ENCODE data around the gene GAL3ST2.

GAL3ST2 gene

DNA sequence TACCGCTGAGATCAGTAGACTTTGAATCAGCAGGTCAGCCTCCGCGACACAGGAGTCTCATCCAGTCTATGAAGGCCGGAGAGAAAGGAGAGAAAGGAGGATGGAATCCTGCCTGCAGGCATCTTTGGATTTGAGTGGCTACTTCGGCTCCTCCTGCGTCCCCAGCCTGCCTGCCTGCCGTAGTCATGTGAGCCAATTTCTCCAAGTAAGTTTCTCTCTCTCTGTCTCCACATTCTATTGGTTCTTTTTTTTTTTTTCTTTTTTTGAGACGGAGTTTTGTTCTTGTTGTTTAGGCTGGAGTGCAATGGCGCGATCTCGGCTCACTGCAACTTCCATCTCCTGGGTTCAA, 65.4 kb downstream of the GAL3ST2 start:
- Histone ChIP-seq H3K27me3 (no peaks in the 10 kb centered on the region), H3K36me3 (no peaks in the 10 kb centered on the region), H3K4me3 (ENCODE audit: low read depth, low read length) (no peak overlapping the region), H3K9me3 (no peaks in the 10 kb centered on the region), H3K4me1 (no peaks in the 10 kb centered on the region; the same call in 1 of the 2 replicates)
- TF ChIP-seq, protein P1, sequence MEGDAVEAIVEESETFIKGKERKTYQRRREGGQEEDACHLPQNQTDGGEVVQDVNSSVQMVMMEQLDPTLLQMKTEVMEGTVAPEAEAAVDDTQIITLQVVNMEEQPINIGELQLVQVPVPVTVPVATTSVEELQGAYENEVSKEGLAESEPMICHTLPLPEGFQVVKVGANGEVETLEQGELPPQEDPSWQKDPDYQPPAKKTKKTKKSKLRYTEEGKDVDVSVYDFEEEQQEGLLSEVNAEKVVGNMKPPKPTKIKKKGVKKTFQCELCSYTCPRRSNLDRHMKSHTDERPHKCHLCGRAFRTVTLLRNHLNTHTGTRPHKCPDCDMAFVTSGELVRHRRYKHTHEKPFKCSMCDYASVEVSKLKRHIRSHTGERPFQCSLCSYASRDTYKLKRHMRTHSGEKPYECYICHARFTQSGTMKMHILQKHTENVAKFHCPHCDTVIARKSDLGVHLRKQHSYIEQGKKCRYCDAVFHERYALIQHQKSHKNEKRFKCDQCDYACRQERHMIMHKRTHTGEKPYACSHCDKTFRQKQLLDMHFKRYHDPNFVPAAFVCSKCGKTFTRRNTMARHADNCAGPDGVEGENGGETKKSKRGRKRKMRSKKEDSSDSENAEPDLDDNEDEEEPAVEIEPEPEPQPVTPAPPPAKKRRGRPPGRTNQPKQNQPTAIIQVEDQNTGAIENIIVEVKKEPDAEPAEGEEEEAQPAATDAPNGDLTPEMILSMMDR (IDR thresholded peaks at IDR 0.05; ENCODE audit: low read depth, low read length) = no peak
- DNase-seq = no peak

DNA sequence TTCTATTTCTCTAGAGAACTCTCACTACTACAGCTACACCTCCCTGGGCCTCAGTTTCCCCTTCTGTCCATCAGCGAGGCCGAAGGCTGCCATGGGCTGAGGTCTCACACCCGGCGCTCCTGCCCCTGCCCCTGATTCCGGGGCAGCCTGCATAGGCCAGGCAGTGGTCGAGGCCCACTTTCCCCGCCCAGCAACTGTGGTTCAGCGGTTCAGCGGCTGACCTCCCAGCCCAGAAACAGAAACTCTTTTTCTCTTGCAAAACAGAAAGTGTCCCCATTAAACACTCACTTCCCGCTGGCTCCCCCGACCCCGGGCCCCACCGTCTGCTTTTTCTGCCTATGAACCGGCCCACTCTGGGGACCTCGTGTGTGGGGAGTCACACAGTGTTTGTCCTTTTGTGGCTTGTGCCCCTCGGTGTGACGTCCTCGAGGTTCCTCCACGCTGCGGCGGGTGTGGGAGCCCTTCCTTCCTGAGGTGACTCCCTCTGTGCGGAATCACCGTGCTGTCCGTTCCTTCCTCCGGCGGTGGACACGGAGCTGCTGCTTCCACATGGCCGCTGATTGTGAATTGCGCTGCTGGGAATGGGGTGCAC, 66.1 kb downstream of the GAL3ST2 start:
- DNase-seq = peak; percentile 11
- no peaks in the 10 kb centered on the region for H3K27me3 ChIP-seq
- H3K9me3 ChIP-seq = no peaks in the 10 kb centered on the region
- no peaks in the 10 kb centered on the region for H3K36me3 ChIP-seq
- no peak overlapping the region for H3K4me3 ChIP-seq (ENCODE audit: low read depth, low read length)
- TF ChIP-seq, protein P1 (IDR thresholded peaks at IDR 0.05; ENCODE audit: low read depth, low read length) = no peak
- H3K4me1 ChIP-seq = no peaks in the 10 kb centered on the region; the same call in 1 of the 2 replicates

DNA sequence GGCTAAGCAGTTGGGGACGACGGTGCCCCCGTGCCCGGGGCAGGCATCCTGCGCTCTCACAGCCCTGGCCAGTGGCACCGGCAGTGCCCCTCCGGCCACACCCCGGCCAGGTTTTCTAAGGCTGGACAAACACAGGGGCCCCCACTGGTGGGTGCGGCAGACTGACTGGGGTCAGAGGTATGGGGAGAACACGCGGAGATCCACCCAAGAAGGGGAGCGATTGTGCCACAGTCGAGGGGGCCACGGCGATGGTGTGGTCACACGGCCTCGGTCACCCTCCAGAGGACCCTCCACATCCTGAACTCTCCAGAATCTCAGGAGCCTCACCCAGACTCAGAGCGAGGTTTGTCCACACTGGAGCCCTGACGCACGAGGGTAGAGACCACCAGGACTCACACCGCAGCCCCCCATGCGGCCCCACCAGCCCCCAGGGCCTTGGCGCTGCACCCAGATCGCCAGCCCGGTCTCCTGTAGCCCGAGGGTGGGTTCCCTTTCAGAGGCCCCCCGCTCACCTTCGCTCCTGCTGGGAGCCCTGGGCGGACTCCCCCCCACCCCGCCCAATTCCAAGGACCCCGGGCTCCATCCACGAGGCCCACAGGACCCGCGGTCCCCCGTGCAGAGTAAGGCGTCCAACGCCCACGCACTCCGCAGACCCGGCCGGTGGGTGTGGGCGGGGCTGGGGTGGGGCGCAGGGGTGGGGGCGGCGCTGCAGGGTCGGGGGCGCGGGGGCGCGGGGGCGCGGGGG, 66.9 kb downstream of the GAL3ST2 start:
- H3K9me3 ChIP-seq = no peaks in the 10 kb centered on the region
- H3K4me3 ChIP-seq (ENCODE audit: low read depth, low read length) = no peak overlapping the region
- H3K4me1 ChIP-seq = no peaks in the 10 kb centered on the region; the same call in 1 of the 2 replicates
- DNase-seq = peak; percentile 10
- no peaks in the 10 kb centered on the region for H3K36me3 ChIP-seq
- TF ChIP-seq, protein P1 (IDR thresholded peaks at IDR 0.05; ENCODE audit: low read depth, low read length) = no peak
- no peaks in the 10 kb centered on the region for H3K27me3 ChIP-seq

DNA sequence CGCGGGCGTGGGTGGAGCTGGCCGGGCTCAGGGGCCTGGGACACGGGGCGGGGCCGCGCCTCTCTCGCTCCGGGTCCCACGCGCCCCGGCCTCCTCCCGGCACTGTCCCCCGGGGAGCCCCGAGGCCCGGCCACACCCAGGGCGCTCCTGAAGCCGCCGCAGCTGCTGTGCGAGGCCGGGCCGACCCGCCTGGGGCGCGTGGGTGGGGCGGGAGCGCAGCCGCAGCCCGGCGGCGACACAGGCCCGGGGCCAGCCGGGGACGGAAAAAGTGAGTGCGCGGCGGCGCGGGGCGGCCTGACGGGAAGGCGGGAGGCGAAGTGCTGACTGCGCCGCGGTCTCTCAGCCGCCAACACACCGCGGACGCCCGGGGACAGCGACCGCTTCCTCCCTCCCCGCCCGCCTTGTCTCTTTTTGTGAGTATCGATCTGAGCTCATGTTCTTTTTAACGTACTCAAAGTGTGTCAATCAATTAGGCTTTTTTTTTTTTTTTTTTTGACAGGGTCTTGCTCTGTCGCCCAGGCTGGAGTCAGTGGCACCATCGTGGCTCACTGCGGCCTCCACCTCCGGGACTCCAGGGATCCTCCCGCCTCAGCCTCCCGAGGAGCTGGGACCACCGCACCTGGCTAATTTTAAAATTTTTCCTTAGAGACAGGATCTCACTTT, 67.6 kb downstream of the GAL3ST2 start:
- DNase-seq = peak; percentile 77
- H3K36me3 ChIP-seq = no peaks in the 10 kb centered on the region
- TF ChIP-seq, protein P1 (IDR thresholded peaks at IDR 0.05; ENCODE audit: low read depth, low read length) = no peak
- H3K27me3 ChIP-seq = no peaks in the 10 kb centered on the region
- H3K4me1 ChIP-seq = peaks cover 3% of the 10 kb centered on the region
- H3K9me3 ChIP-seq = no peaks in the 10 kb centered on the region
- H3K4me3 ChIP-seq (ENCODE audit: low read depth, low read length) = peak overlapping the region; percentile 44

DNA sequence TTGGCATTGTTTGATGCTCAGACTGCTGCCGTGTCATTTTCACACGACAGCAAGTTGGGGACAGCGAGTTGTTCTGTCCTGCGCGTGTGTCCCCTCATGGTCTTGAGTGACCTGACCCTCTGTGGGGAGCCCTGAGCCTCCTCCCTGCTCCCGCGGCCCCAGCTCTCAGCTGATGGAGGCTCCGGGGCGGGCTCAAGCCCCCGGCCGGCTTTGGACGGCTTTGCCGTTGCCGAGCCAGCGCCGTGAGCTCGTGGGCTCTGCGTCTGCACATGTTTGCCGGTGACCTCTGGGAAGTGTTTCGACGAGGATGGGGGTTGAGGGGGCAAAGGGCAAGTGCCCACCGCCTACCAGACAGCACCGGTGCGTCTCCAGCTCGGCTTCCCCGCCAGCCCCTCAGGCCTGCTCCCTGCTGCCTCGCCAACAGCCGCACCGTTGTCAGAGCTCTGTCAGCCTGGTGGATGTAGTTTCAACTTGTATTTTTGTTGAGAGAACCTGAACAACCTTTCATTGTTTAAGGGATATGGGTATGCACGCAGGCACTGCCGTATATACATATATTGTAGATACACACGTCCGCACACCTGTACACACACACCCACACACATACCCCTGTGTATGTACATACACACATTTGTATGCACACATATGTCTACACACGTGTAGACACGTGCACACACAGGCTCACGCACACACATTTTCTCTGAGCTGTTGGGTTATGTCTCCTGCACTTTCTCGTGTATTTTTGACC, 68.4 kb downstream of the GAL3ST2 start:
- H3K4me1 ChIP-seq = peaks cover 11% of the 10 kb centered on the region
- TF ChIP-seq, protein P1 (IDR thresholded peaks at IDR 0.05; ENCODE audit: low read depth, low read length) = no peak
- H3K27me3 ChIP-seq = no peaks in the 10 kb centered on the region
- peak overlapping the region; percentile 44 for H3K4me3 ChIP-seq (ENCODE audit: low read depth, low read length)
- no peaks in the 10 kb centered on the region for H3K9me3 ChIP-seq
- no peak for DNase-seq
- H3K36me3 ChIP-seq = no peaks in the 10 kb centered on the region
